Measurements from ENCODE around the gene CHRM4.

Gene CHRM4

GRCh38 chr11:46393231-46393616 is 1.6 kb upstream of the CHRM4 start:
- DNase-seq (ENCODE audit: low spot score), result no peak
- TF ChIP-seq CTCF (IDR thresholded peaks at IDR 0.05; ENCODE audit: extremely low read depth, insufficient read depth, missing control alignments), result no peak
- in situ Hi-C loops (cut with MboI; ENCODE audit: low pct_unique_long_range_greater_than_20kb, low sequenced_read_pairs, unreplicated experiment), result loop anchor here (10.0 kb wide), 1 partner anchor 142 kb away; no protein-coding TSS in a partner anchor

- peak; percentile 98 for DNase-seq (ENCODE audit: low spot score)
- in situ Hi-C loops (cut with MboI; ENCODE audit: low pct_unique_long_range_greater_than_20kb, low sequenced_read_pairs, unreplicated experiment), result loop anchor here (10.0 kb wide), 1 partner anchor 142 kb away; no protein-coding TSS in a partner anchor
- TF ChIP-seq CTCF (IDR thresholded peaks at IDR 0.05; ENCODE audit: extremely low read depth, insufficient read depth, missing control alignments), result no peak
Measured at GRCh38 chr11:46392421-46393230, 1.1 kb upstream of the CHRM4 start.

GRCh38 chr11:46391186-46391577 is 394 bp downstream of the CHRM4 start:
- no peak for TF ChIP-seq CTCF (IDR thresholded peaks at IDR 0.05; ENCODE audit: extremely low read depth, insufficient read depth, missing control alignments)
- peak; percentile 60 for DNase-seq (ENCODE audit: low spot score)
- in situ Hi-C loops (cut with MboI; ENCODE audit: low pct_unique_long_range_greater_than_20kb, low sequenced_read_pairs, unreplicated experiment), result loop anchor here (10.0 kb wide), 1 partner anchor 144 kb away; no protein-coding TSS in a partner anchor

- no peak for TF ChIP-seq CTCF (IDR thresholded peaks at IDR 0.05; ENCODE audit: extremely low read depth, insufficient read depth, missing control alignments)
Measured at GRCh38 chr11:46390331-46391171, 1.0 kb downstream of the CHRM4 start.

GRCh38 chr11:46389450-46390330 is 1.9 kb downstream of the CHRM4 start:
- peak; percentile 94 for DNase-seq (ENCODE audit: low spot score)
- TF ChIP-seq CTCF (IDR thresholded peaks at IDR 0.05; ENCODE audit: extremely low read depth, insufficient read depth, missing control alignments), result peak; percentile 96
- in situ Hi-C loops (cut with MboI; ENCODE audit: low pct_unique_long_range_greater_than_20kb, low sequenced_read_pairs, unreplicated experiment), result loop anchor here (10.0 kb wide), 1 partner anchor 145 kb away; no protein-coding TSS in a partner anchor

More at GRCh38 chr11:46390331-46391171, 1.0 kb downstream of the CHRM4 start:
- DNase-seq (ENCODE audit: low spot score), result peak; percentile 67
- in situ Hi-C loops (cut with MboI; ENCODE audit: low pct_unique_long_range_greater_than_20kb, low sequenced_read_pairs, unreplicated experiment), result loop anchor here (10.0 kb wide), 1 partner anchor 144 kb away; no protein-coding TSS in a partner anchor
